Sigmoid colon (tissue), 3 donors: ENCODE measurements around the gene DCC.

Experiments used
- POLR2A ChIP-seq, 2 donors: fragments of 450-650 bp; IDR thresholded peaks; one replicate each; pipeline ENCODE4 v1.6.1; 2016; ENCODE audit warnings: antibody characterized with exemption in 2 of 2, mild to moderate bottlenecking in 2 of 2, moderate library complexity in 2 of 2
- TF ChIP-seq, protein P1 (sequence below), 4 experiments: fragments of 450-650 bp in 3 of 4; fragments of 200-600 bp in 1 of 4; IDR thresholded peaks; one replicate each; pipeline ENCODE4 v1.5.1; 2016 to 2019; ENCODE audit warnings: antibody characterized with exemption in 4 of 4, mild to moderate bottlenecking in 3 of 4, moderate library complexity in 2 of 4

DNA sequence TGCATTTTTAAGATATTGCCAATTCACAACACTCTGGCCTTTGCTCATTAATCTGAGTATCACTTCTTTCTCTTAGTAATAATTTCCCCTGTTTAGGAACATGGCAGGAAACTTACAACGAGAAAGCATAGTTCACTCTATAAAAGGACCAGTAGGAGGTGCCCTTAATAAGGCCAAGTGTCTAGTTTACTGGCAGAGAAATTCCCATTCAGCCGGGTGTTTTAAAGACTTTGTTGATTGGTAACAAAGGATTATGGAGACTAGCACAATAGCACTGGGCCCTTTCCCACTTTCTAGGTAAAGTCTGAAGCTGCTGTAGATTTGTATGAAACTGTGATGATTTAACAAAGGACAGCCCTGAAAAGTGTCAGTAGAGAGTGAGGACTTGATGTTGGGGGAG lies 3.1 kb downstream of the DCC start:
- no peak for TF ChIP-seq POLR2A (IDR thresholded peaks at IDR 0.05)
- TF ChIP-seq, protein P1, sequence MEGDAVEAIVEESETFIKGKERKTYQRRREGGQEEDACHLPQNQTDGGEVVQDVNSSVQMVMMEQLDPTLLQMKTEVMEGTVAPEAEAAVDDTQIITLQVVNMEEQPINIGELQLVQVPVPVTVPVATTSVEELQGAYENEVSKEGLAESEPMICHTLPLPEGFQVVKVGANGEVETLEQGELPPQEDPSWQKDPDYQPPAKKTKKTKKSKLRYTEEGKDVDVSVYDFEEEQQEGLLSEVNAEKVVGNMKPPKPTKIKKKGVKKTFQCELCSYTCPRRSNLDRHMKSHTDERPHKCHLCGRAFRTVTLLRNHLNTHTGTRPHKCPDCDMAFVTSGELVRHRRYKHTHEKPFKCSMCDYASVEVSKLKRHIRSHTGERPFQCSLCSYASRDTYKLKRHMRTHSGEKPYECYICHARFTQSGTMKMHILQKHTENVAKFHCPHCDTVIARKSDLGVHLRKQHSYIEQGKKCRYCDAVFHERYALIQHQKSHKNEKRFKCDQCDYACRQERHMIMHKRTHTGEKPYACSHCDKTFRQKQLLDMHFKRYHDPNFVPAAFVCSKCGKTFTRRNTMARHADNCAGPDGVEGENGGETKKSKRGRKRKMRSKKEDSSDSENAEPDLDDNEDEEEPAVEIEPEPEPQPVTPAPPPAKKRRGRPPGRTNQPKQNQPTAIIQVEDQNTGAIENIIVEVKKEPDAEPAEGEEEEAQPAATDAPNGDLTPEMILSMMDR (IDR thresholded peaks at IDR 0.05): no peak
